Endodermal cell (in vitro differentiated cells): ENCODE data around the gene NAGS. TPM values are rescaled to one million over a fixed set of nuclear protein-coding genes. Genes with fewer than 3 reads are reported as not detected.

Experiments
- DNase-seq: peaks from one replicate; pipeline ENCODE4 v3.0.0-alpha.2; 2017
- H3K27ac ChIP-seq: 2 replicates; pipeline ENCODE4 v1.5.1; 2013; ENCODE audit warnings: mild to moderate bottlenecking, low read depth, low read length, moderate library complexity
- H3K27me3 ChIP-seq: 2 replicates; pipeline ENCODE4 v1.6.1; 2013; ENCODE audit warnings: mild to moderate bottlenecking, low read length, moderate library complexity; ENCODE audit not compliant: insufficient read depth, control insufficient read depth, poor library complexity, severe bottlenecking
- H3K36me3 ChIP-seq: 2 replicates; pipeline ENCODE4 v1.7.0; 2013; ENCODE audit warnings: mild to moderate bottlenecking, low read length, moderate library complexity; ENCODE audit not compliant: control insufficient read depth, insufficient read depth
- H3K4me1 ChIP-seq: one replicate; pipeline ENCODE4 v1.7.0; 2013; ENCODE audit warnings: low read length; ENCODE audit not compliant: control insufficient read depth, insufficient read depth
- H3K4me3 ChIP-seq: 2 replicates; pipeline ENCODE4 v1.5.1; 2013; ENCODE audit warnings: mild to moderate bottlenecking, low read length, moderate library complexity
- H3K9ac ChIP-seq: 2 replicates; pipeline ENCODE4 v1.6.1; 2013; ENCODE audit warnings: mild to moderate bottlenecking, low read length, moderate library complexity; ENCODE audit not compliant: poor library complexity, severe bottlenecking; ENCODE audit errors: extremely low read depth
- H3K9me3 ChIP-seq: 2 replicates; pipeline ENCODE4 v1.6.1; 2013; ENCODE audit warnings: mild to moderate bottlenecking, low read length, moderate library complexity; ENCODE audit not compliant: control insufficient read depth
- H3K27ac Mint-ChIP-seq: 2 replicates; pipeline ENCODE4 v1.8.0; 2020; ENCODE audit warnings: mixed read lengths
- H3K27me3 Mint-ChIP-seq: 2 replicates; pipeline ENCODE4 v1.8.0; 2021; ENCODE audit warnings: mild to moderate bottlenecking, mixed read lengths; ENCODE audit not compliant: insufficient read depth
- H3K36me3 Mint-ChIP-seq: 2 replicates; pipeline ENCODE4 v1.8.0; 2020; ENCODE audit warnings: low read depth, mixed read lengths
- H3K4me1 Mint-ChIP-seq: 2 replicates; pipeline ENCODE4 v1.8.0; 2020; ENCODE audit warnings: mixed read lengths
- H3K4me3 Mint-ChIP-seq: 2 replicates; pipeline ENCODE4 v1.8.0; 2020; ENCODE audit warnings: mild to moderate bottlenecking, moderate library complexity, mixed read lengths
- H3K9me3 Mint-ChIP-seq: 2 replicates; pipeline ENCODE4 v1.8.0; 2020; ENCODE audit warnings: mild to moderate bottlenecking, mixed read lengths
- WGBS, 2 experiments: methylation state at CpG; one replicate each; pipeline versions ENCODE4 v1.1.5 to v1.1.7; 2013; ENCODE audit warnings: missing lambda C conversion rate in 2 of 2, mixed read lengths in 1 of 2; ENCODE audit not compliant: insufficient coverage in 1 of 2, insufficient read length in 1 of 2; 5-methylcytosine and 5-hydroxymethylcytosine counted together
- total RNA-seq, 2 donors: library from RNA; stranded (reverse); fragmentation: NEBNext Ultra II Directional in 1 of 2; extraction: Animal tissue kit (Norgen Biotek cat#: 25700) in 1 of 2; gene quantifications; 2 replicates in 1 of 2; 3 replicates in 1 of 2; pipeline ENCODE4 v1.2.1, GENCODE V29; 2021
- TF ChIP-seq, protein P1 (sequence below): fragments of 200-600 bp; sonication (generic); conservative IDR thresholded peaks from 2 replicates; pipeline ENCODE4 v1.5.0; 2021; ENCODE audit warnings: antibody characterized with exemption, mild to moderate bottlenecking

The NAGS gene
- total RNA-seq, 2 donors from 2014 or later, result 1.4 to 2.1 TPM

DNA sequence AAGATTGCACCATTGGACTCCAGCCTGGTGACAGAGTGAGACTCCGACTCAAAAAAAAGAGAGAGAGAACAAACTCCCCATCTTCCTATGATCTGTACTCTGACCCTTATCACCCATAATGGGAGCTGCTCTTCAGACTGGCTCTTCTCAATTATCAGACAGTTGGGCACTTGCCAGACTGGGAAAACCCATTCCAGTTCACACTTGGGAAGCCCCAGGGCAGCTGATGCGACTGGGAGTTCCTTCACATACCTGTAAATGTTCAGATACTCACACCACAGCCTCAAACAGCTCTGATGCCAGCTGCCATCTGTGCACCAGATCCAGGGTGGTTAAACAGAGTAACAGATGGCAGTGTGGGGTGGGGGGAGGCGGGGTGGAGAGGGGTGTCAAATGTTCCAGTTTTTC lies 34.2 kb downstream of the NAGS start:
- Mint-ChIP-seq H3K36me3 (peaks cover 47% of the 10 kb centered on the region), H3K4me1 (no peaks in the 10 kb centered on the region), H3K27ac (no peak overlapping the region), H3K9me3 (no peaks in the 10 kb centered on the region), H3K27me3 (no peaks in the 10 kb centered on the region), H3K4me3 (no peak overlapping the region)
- peaks cover 53% of the 10 kb centered on the region for H3K36me3 ChIP-seq
- no peak overlapping the region for H3K9ac ChIP-seq
- H3K4me3 ChIP-seq, result no peak overlapping the region
- H3K9me3 ChIP-seq, result no peaks in the 10 kb centered on the region
- no peaks in the 10 kb centered on the region for H3K27me3 ChIP-seq
- no peaks in the 10 kb centered on the region for H3K4me1 ChIP-seq
- H3K27ac ChIP-seq, result no peak overlapping the region
- DNase-seq, result no peak
- WGBS, 2 experiments, result 97 to 100% methylated on average over 1 to 3 of the region's 3 CpGs
- TF ChIP-seq, protein P1, sequence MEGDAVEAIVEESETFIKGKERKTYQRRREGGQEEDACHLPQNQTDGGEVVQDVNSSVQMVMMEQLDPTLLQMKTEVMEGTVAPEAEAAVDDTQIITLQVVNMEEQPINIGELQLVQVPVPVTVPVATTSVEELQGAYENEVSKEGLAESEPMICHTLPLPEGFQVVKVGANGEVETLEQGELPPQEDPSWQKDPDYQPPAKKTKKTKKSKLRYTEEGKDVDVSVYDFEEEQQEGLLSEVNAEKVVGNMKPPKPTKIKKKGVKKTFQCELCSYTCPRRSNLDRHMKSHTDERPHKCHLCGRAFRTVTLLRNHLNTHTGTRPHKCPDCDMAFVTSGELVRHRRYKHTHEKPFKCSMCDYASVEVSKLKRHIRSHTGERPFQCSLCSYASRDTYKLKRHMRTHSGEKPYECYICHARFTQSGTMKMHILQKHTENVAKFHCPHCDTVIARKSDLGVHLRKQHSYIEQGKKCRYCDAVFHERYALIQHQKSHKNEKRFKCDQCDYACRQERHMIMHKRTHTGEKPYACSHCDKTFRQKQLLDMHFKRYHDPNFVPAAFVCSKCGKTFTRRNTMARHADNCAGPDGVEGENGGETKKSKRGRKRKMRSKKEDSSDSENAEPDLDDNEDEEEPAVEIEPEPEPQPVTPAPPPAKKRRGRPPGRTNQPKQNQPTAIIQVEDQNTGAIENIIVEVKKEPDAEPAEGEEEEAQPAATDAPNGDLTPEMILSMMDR, result no peak

DNA sequence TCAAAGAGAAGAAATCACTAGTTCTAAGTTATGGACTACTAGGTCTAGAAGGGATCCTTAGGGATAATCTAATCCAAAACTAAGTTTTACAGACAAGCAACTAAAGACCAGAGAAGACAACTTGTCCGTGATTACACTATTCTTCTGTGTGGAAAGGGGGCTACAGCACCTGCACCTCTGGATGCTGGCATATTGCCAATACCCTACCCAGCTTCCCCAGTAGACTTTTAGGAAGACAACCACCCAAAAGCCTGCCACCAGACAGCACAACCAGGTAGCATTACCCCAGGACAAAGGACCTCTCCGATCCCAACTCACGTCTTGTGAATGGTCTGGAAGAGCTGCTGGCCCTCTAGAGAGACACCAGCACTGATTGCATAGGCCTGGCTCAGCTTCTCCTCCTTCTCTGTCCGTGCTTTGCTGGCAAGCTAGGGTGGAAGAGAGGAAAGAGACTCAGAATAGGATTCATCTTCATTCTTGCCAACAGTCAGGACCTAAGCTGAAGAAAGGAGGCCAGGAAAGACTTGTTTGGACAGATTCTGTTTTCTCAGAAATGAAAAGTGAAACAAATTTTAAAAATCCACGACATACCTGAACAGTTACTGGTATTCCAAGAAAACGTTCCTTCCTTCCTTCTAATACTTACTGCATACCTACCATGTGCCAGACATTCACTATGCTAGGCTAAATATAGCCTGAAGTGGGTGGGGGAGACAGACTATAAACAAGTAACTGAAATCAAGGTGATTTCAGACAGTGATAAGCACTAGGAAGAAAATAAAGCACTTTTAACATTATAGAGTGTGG lies 35.6 kb downstream of the NAGS start:
- WGBS, 2 experiments, result 96 to 100% methylated on average over 1 to 6 of the region's 6 CpGs
- no peaks in the 10 kb centered on the region for H3K27me3 Mint-ChIP-seq
- no peak for DNase-seq
- Histone ChIP-seq H3K9me3 (no peaks in the 10 kb centered on the region), H3K36me3 (peaks cover 56% of the 10 kb centered on the region), H3K9ac (no peak overlapping the region), H3K27me3 (no peaks in the 10 kb centered on the region), H3K4me1 (no peaks in the 10 kb centered on the region), H3K4me3 (no peak overlapping the region), H3K27ac (no peak overlapping the region)
- H3K36me3 Mint-ChIP-seq, result peaks cover 39% of the 10 kb centered on the region
- H3K4me1 Mint-ChIP-seq, result peaks cover 2% of the 10 kb centered on the region
- no peak overlapping the region for H3K4me3 Mint-ChIP-seq
- TF ChIP-seq, protein P1, result no peak
- H3K9me3 Mint-ChIP-seq, result no peaks in the 10 kb centered on the region
- no peak overlapping the region for H3K27ac Mint-ChIP-seq

DNA sequence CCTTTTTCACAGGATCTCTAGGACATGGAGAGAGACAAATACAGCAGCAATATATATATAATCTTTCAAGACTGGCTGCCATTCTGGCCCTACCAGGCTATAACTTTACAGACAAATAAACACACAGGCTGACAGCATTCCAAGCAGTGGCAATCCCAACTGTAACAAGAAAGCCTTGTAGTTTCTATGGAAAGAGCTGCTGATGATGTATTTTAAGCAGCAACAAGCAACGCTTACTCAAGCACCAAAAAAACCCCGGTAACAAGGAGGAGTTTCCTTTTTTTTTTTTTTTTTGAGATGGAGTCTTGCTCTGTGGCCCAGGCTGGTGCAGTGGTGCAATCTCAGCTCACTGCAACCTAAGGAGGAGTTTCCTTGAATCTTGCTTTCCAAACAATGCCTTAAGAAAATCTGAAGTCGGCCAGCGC lies 38.9 kb downstream of the NAGS start:
- no peak overlapping the region for H3K4me3 Mint-ChIP-seq
- Histone ChIP-seq H3K4me3 (no peak overlapping the region), H3K27me3 (no peaks in the 10 kb centered on the region), H3K9me3 (no peaks in the 10 kb centered on the region), H3K36me3 (peaks cover 49% of the 10 kb centered on the region), H3K4me1 (no peaks in the 10 kb centered on the region), H3K27ac (no peak overlapping the region), H3K9ac (no peak overlapping the region)
- WGBS, 2 experiments, result 91 to 100% methylated on average over 3 to 4 of the region's 4 CpGs
- no peaks in the 10 kb centered on the region for H3K27me3 Mint-ChIP-seq
- no peak for DNase-seq
- peaks cover 44% of the 10 kb centered on the region for H3K36me3 Mint-ChIP-seq
- peak overlapping the region; percentile 29 for H3K27ac Mint-ChIP-seq
- TF ChIP-seq, protein P1, result no peak
- no peaks in the 10 kb centered on the region for H3K9me3 Mint-ChIP-seq
- H3K4me1 Mint-ChIP-seq, result peaks cover 2% of the 10 kb centered on the region
